ENCODE results near the gene TTC39A.

TTC39A gene

DNA sequence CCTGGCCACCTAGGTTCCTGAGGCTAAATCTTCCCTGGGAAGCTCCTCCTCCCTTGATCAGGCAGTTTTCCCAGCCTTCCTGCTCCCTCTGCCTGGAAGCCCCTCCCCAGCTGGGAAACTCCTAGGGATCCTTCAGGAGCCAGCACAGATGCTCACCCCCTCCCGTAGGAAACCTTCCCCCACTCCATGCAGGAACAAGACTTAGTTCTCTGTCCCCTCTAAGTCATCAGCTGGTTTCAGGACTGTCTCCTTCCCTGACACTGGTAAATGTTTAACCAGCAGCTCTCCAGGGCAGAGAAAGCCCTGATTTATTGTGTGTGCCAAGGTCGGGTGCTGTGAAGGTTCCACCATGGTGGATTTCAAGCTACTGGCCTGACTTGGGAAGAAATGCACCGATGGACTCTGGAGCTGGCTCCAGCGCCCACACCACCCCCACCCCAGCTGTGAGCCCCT is 25.0 kb downstream of the TTC39A start:
- CTCF ChIA-PET: interaction anchor here (0.6 to 1.0 kb wide), 3 partner anchors 9 to 19 kb away, joined by 3 to 5 read pairs (median 4); no protein-coding TSS in a partner anchor
- no peak for DNase-seq (ENCODE audit: extremely low spot score)

DNA sequence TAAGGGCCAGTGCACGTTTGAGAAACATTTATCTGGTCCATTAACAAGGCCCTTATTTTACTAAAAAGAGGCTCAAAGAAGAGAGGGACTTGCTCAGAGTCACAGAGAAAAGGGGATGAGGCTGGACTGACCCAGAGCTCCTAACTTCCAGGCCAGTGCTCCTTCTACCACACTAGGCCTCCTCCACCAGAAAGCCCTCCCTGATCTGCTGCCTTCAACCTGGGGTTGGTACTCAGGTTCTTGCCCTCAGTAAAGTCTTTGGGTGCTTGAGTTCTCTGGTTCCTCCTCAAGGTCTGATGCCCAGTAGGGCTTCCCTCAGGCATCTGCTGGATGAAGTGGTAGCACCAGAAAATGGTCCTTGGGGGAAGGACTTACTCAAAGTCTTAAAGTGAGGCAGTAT is 26.0 kb downstream of the TTC39A start:
- TF ChIP-seq ELF4 (IDR thresholded peaks at IDR 0.05) (no peak), CTBP1 (IDR thresholded peaks at IDR 0.05; ENCODE audit: borderline replicate concordance) (no peak), NFRKB (IDR thresholded peaks at IDR 0.05) (no peak), FOXK2 (IDR thresholded peaks at IDR 0.05) (no peak), SUZ12 (IDR thresholded peaks at IDR 0.05) (no peak), BHLHE40 (IDR thresholded peaks at IDR 0.05; ENCODE audit: borderline replicate concordance) (no peak)
- POLR2A ChIA-PET: no interaction called here
- CTCF ChIA-PET: no interaction called here
- DNase-seq (ENCODE audit: extremely low spot score): no peak

More for the DNA sequence above, 25.0 kb downstream of the TTC39A start:
- TF ChIP-seq SUZ12 (IDR thresholded peaks at IDR 0.05) (no peak), FOXA1 (IDR thresholded peaks at IDR 0.05) (no peak), SP1 (IDR thresholded peaks at IDR 0.05) (no peak), HDGF (IDR thresholded peaks at IDR 0.05; ENCODE audit: borderline replicate concordance) (no peak)
- TF ChIP-seq, protein P1, sequence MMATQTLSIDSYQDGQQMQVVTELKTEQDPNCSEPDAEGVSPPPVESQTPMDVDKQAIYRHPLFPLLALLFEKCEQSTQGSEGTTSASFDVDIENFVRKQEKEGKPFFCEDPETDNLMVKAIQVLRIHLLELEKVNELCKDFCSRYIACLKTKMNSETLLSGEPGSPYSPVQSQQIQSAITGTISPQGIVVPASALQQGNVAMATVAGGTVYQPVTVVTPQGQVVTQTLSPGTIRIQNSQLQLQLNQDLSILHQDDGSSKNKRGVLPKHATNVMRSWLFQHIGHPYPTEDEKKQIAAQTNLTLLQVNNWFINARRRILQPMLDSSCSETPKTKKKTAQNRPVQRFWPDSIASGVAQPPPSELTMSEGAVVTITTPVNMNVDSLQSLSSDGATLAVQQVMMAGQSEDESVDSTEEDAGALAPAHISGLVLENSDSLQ (IDR thresholded peaks at IDR 0.05): no peak
- POLR2A ChIA-PET: interaction anchor here (1.3 to 2.2 kb wide), 2 partner anchors 8 to 69 kb away, joined by 4 to 8 read pairs; partner anchors contain the start of gene RNF11

DNA sequence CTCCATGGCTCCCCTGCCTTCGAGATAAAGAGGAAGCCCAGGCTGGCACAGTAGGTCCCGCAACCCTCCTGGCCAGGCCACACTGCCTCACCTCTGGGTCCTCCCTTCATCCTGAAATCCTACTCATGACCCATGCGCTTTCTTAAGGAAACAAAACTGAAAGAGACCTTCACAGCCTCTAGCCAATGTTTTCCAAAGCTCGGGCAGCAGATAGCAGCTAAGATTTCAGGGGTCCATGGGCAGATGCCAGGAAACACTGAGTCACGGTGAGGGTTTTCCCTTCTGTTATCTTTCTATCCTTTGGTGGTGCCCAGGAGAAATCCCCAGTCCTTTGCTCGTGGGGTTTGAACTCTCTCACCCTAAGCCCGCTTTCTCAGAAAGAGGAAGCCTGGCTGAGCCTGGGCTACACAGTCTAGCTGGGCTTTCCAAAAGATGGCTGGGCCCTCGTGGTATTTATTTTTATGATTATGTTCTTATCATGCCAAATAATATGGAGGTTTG is 26.6 kb downstream of the TTC39A start:
- no peak for DNase-seq (ENCODE audit: extremely low spot score)
- ChIA-PET CTCF (no interaction called here), POLR2A (no interaction called here)
- TF ChIP-seq L3MBTL2 (conservative IDR thresholded peaks at IDR 0.05) (no peak), NFRKB (IDR thresholded peaks at IDR 0.05) (no peak), FOXK2 (IDR thresholded peaks at IDR 0.05) (no peak), FOXA1 (IDR thresholded peaks at IDR 0.05) (no peak), HDGF (IDR thresholded peaks at IDR 0.05; ENCODE audit: borderline replicate concordance) (no peak), LEF1 (IDR thresholded peaks at IDR 0.05; ENCODE audit: borderline replicate concordance) (no peak), FOXM1 (IDR thresholded peaks at IDR 0.05; ENCODE audit: borderline replicate concordance) (no peak), ZNF384 (IDR thresholded peaks at IDR 0.05) (no peak), SP1 (IDR thresholded peaks at IDR 0.05) (no peak), ARNT (IDR thresholded peaks at IDR 0.05) (no peak), BHLHE40 (IDR thresholded peaks at IDR 0.05; ENCODE audit: borderline replicate concordance) (no peak), SUZ12 (IDR thresholded peaks at IDR 0.05) (no peak), TARDBP (IDR thresholded peaks at IDR 0.05) (no peak), ELF4 (IDR thresholded peaks at IDR 0.05) (no peak), CTBP1 (IDR thresholded peaks at IDR 0.05; ENCODE audit: borderline replicate concordance) (no peak)
- TF ChIP-seq, protein P1 (IDR thresholded peaks at IDR 0.05): no peak

DNA sequence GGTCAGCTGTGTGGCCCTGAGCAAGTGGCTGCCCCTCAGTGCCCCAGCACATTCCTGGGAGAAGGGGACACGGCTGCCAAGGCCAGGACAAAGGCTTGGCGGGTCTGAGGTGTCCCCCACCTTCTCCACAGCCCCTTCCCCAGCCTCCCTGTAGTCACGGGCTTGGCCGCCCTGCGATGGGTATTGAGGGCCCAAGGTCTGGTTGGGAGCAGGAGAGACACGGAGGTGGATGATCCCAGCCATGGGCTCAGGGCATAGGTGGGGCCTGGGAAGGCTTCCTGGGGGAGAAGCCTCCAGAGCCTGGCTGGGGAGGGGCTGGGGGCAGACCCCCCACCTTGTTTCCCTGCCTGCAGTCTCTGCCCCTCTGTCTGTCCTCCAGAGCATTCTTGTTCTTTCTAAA is 27.0 kb downstream of the TTC39A start:
- CTCF ChIA-PET: no interaction called here
- POLR2A ChIA-PET: no interaction called here
- TF ChIP-seq LEF1 (IDR thresholded peaks at IDR 0.05; ENCODE audit: borderline replicate concordance) (no peak), HDGF (IDR thresholded peaks at IDR 0.05; ENCODE audit: borderline replicate concordance) (no peak), ELF4 (IDR thresholded peaks at IDR 0.05) (no peak), ZNF384 (IDR thresholded peaks at IDR 0.05) (no peak), FOXK2 (IDR thresholded peaks at IDR 0.05) (no peak), FOXM1 (IDR thresholded peaks at IDR 0.05; ENCODE audit: borderline replicate concordance) (no peak), TARDBP (IDR thresholded peaks at IDR 0.05) (no peak), L3MBTL2 (conservative IDR thresholded peaks at IDR 0.05) (no peak), SUZ12 (IDR thresholded peaks at IDR 0.05) (no peak), FOXA1 (IDR thresholded peaks at IDR 0.05) (no peak), SP1 (IDR thresholded peaks at IDR 0.05) (no peak), BHLHE40 (IDR thresholded peaks at IDR 0.05; ENCODE audit: borderline replicate concordance) (no peak), ARNT (IDR thresholded peaks at IDR 0.05) (no peak), CTBP1 (IDR thresholded peaks at IDR 0.05; ENCODE audit: borderline replicate concordance) (no peak), NFRKB (IDR thresholded peaks at IDR 0.05) (no peak)
- TF ChIP-seq, protein P1 (IDR thresholded peaks at IDR 0.05): no peak
- no peak for DNase-seq (ENCODE audit: extremely low spot score)

DNA sequence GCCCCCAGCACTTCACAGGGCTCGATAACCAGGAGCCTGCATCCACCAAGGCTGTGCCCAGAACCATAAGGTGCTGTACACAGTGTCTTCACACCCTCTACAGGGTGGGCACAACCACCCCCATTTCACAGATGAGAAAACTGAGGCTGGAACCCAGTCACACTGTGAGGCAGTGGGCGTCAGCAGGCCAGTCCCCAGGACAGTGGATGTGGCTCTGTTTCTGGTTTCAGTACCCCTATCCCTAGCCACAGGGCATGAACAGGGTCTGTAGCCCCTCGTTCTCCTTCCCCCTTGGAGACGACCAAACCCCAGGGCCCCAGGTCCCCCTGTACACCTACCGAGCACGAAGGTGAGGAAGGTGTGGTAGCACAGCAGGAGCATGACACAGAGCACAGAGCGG is 27.6 kb downstream of the TTC39A start:
- CTCF ChIA-PET: no interaction called here
- POLR2A ChIA-PET: no interaction called here

More for the DNA sequence above, 27.6 kb downstream of the TTC39A start:
- TF ChIP-seq BHLHE40 (IDR thresholded peaks at IDR 0.05; ENCODE audit: borderline replicate concordance) (no peak), FOXM1 (IDR thresholded peaks at IDR 0.05; ENCODE audit: borderline replicate concordance) (no peak), ARNT (IDR thresholded peaks at IDR 0.05) (no peak), L3MBTL2 (conservative IDR thresholded peaks at IDR 0.05) (no peak), SUZ12 (IDR thresholded peaks at IDR 0.05) (no peak), TARDBP (IDR thresholded peaks at IDR 0.05) (no peak), CTBP1 (IDR thresholded peaks at IDR 0.05; ENCODE audit: borderline replicate concordance) (no peak), FOXA1 (IDR thresholded peaks at IDR 0.05) (no peak)
- TF ChIP-seq, protein P1 (IDR thresholded peaks at IDR 0.05): no peak
- DNase-seq (ENCODE audit: extremely low spot score): no peak

Measured in HEK293T (cell line).